HG03571 (cell line): ENCODE measurements around the gene FAM227B.

ENCODE experiments used
- ATAC-seq: cut with Tn5 transposase; IDR thresholded peaks from one replicate; pipeline ENCODE4 v1.9.1; 2021; ENCODE audit not compliant: unreplicated experiment

FAM227B gene

DNA sequence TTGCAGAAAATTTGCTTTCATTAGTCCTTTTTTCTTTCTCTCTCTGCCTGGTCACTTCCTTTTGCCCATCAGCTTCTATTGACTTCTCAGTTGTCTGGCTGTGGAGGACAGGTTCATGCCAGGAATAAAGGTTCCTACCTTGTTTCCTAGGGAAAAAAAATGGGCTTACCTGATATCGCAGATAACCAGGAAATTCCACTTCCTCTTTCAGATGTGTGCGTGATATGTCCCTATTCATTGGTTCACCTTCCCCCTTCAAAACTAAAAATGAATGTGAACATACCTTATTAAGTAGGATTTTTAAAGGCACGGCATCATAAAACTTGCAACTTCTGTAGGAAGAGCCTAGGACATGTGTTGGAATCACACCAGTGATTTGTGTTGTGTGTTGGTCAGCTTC lies 317.6 kb downstream of the FAM227B start:
- ATAC-seq = no peak

DNA sequence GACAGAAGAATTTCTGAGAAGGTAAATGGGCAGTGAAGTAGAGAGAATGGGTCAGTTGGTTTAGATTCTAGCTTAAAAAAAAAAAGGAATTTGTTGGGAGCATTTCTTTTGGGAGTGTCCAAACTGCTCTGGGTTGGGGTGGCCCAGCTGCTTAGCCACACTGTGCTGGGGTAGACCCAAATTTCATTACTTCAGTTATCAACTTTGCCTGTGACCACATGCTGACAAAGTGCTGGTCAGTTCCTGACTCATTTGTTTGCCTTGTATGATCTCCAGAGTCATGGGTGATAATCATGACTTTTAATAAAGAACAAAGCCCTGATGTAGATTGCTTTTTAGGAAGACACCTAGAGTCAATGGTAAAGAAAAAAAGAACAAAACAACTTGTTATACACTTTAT lies 319.1 kb downstream of the FAM227B start:
- no peak for ATAC-seq

DNA sequence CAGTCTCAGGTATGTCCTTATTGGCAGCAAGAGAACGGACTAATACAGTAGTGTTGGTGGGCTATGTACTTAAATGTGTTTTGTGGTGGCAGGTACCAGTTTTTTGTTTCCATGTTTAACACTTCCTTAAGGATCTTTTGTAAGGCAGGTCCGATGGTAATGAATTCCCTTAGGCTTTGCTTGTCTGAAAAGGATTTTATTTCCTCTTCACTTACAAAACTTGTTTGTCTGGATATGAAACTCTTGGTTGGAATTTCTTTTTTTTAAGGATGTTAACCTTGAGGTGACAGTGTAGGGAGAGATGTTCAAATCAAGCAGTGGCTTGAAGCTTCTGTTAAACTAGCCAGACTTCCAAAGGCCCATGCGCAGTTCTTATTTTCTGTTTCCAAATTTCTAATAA lies 319.8 kb downstream of the FAM227B start:
- no peak for ATAC-seq

DNA sequence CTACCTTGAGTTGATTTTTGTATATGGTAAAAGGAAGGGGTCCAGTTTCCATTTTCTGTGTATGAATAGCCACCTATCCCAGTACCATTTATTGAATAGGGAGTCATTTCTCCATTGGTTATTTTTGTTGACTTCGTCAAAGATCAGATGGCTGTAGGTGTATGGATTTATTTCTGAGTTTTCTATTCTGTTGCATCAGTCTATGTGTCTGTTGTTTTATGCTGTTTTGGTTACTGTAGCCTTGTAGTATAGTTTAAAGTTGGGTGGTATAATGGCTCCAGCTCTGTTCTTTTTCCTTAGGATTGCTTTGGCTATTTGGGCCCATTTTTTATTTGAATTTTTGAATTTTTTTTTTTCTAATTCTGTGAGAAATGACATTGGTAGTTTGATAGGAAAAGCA lies 323.0 kb downstream of the FAM227B start:
- no peak for ATAC-seq

DNA sequence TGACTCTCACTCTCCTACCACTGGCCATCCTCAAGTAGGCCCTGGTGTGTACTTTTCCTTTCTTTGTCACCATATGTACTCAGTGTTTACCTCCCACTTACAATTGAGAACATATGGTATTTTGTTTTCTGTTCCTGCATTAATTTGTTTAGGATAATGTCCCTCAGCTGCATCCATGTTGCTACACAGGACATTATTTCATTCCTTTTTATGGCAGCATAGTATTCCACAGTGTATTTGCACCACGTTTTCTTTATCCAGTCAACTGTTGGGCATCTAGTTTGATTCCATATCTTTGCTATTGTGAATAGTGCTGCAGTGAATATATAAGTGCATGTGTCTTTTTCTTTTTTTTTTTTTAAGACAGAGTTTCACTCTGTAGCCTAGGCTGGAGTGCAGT lies 324.4 kb downstream of the FAM227B start:
- ATAC-seq = no peak

DNA sequence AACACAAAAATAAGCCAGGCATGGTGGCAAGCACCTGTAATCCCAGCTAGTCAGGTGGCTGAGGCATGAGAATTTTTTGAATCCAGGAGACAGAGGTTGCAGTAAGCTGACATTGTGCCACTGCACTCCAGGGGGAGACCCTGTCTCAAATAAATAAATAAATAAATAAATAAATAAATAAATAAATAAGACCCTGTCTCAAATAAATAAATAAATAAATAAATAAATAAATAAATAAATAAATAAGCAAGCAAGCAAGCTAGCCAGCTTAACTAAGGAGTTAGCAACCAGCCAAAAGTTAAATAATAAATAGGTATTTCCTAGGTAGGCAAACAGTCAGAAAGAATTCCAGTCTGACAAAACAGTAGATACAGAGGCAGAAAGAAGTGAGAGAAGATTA lies 326.7 kb downstream of the FAM227B start:
- ATAC-seq = no peak

DNA sequence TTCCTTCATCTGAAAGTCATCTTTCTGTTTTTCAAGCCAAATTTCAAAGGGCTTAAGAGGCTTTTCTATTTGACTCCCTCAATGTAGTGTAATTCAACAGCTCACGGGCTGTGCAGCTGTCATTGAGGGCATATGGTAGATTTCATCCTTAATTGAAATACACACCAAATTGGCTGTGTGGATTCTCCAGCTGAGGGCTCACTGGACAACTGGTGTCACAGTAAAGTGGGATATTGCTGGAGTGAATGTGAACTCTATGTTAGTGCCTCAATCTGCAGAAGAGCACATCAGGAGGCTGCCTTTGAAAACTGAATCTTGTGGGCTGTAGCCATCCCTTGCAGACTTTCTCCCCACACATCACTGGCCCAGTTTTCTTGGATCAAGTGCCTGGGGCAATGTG lies 330.4 kb downstream of the FAM227B start:
- no peak for ATAC-seq

DNA sequence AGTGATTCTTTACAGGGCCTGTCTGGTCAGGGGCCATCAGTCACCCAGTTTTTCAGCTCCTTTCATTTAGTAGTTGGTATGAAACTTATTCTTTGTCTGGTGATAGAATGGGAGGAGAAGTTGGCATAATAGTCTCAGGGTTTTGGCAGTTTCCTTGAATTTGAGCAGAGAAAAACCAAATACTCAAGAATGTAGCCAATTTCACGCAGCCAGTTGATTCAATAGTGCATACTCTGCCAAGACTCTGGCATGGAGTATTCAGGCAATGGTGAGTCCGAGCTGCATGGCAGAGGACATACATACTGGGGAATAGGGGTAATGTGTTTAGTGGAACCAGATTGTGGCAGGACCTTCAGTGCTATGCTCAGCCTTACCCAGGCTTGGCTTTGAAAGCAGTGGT lies 332.2 kb downstream of the FAM227B start:
- ATAC-seq = no peak

DNA sequence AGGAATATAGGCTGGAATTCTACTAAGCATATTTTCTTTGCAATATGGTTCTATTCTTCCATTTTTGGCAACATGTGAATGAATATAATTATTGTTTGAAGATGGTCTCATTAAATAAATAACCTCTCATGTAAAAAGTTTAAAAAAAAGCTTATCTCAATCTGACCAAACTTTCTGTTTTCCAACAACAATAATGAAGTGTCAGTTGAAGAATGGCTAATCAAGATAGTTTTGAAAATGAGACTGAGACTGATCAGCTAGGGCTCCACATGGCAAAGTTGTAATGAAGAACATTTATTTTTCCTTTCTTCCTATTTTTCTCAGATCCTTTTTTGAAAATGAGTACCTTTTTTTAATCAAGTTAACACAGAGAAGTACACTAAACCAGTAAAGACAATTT lies 333.1 kb downstream of the FAM227B start:
- no peak for ATAC-seq

DNA sequence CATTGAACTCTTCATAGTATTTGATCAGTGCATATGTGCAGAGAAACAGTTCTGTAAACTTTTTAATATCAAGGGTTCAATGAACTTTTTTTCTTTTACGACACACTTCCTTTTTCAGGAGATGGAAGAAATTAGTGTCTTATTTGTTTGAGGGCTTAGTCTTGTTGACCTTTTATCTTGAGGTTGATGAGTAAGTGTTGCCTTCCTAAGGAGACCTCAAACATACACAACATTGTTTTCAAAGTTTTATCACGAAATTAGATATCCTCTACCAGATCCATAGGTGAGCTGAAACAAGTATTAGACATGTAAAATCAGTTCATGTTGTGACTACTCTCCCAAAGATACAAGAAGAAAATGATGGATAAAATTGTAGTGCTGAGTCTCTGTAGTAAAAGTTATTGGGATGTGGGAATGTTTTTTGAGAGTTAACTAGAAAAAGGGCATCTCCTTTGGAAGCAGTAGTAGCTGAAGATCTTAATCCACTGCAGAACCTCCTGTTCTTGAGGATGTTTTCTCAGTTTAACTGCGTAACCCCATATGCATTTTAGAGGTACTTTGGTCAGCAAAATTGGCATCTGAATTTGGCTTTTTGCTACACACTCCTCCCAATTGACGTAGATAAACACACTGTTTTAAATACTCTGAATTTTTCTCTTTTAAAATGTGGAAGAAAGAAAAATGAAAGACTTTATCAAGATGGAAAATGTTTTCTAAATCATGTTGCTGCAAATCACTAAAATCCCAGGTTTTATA lies 333.8 kb downstream of the FAM227B start:
- no peak for ATAC-seq

DNA sequence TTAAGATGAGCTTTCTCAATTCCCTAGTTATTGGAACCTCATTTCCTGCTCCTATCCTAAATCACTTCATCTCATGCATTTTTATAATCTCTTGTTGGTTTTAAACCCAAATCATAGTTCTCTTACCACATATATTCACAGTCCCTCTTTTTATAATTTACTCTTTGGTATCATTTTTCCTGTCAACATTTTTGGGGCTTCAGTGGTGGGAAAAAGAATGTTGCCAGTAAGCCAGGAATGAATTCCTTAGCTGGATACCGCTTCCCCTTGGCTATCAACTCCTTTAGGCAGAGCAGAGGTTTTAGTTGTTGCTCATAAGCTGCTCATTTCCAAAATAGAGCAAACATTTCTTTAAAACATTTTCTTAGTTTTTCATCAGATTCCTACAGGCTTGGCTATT lies 338.3 kb downstream of the FAM227B start:
- no peak for ATAC-seq

DNA sequence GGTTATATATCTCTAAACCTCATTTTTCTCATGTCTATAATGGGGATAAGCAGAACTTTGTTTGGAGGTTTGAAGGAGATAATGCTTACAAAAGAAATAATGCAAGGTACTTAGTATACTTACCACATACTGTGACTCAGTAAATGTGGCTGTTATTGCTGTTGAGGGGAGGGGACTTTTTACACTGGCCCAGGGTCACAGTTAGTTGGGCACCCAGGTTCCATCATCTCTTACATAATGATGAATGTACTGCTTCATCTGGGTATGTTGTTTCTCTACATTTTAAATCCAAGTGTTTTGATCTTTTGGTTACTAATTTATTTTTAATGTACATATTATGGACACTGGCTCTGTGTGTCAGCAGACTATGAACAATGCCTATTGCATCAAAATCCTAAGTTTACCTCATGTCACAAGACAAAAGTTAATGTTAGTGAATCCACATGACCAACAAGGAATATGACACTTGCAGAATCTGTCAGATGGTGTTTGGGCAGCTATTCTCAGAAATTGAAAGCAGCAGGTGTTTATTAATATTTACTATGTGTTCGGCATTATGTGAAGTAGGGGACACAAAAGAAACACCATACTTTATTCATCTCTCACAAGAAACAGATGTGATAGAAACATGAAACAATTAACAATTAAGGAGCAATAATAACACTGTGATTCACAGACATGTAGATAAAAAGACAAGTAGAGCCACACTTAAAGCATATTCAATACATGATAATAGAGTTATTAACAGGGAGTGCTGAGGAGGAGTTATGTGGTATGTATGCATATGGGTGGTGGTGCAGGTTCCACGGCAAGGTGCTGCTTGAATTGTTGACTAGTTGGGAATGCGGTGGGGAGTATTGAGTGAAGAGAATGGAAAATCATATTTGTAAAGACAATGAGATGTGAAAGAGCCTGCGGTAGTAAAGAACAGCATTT lies 340.8 kb downstream of the FAM227B start:
- no peak for ATAC-seq

DNA sequence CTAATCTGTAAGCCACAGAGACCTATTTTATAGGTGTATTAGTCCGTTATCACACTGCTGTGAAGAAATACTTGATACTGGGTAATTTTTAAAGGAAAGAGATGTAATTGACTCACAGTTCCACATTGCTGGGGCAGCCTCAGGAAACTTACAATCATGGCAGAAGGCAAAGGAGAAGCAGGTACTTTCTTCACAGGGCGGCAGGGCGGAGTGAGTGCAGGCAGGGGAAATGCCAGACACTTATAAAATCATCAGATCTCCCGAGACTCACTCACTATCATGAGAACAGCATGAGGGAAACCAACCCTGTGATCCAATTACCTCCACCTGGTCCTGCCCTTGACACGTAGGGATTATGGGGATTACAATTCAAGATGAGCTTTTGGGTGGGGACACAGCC lies 341.9 kb downstream of the FAM227B start:
- ATAC-seq = no peak
